T47D (cell line): ENCODE results near the gene COA7.

Source experiments
- DNase-seq, 2 experiments: peaks; one replicate each; pipeline versions ENCODE4 v3.0.0 to v3.0.0-alpha.2; 2011 to 2012; ENCODE audit warnings: low read depth in 1 of 2, low spot score in 1 of 2
- JUND ChIP-seq: IDR thresholded peaks from 2 replicates; pipeline ENCODE4 v1.6.1; 2012; ENCODE audit warnings: low read depth
- in situ Hi-C: cut with HindIII; loops from 2 replicates; pipeline ENCODE4 v1.10.0; 2016; ENCODE audit warnings: low sequenced_read_pairs, low pct_unique_long_range_greater_than_20kb

The COA7 gene

GRCh38 chr1:52635321-52636089 lies 62.6 kb downstream of the COA7 start:
- TF ChIP-seq JUND: no peak
- in situ Hi-C loops: no loop called here
- peak in 1 of 2 experiments; percentile 12 for DNase-seq
